Eye (tissue), 1 donor: ENCODE results near the gene IL9R.
"Not testable (repeated sequence)": the region's sequence is repeated elsewhere in the genome, so short reads cannot be mapped to it uniquely, and the experiment has no call there.

Experiments
- DNase-seq: peaks from one replicate; pipeline ENCODE4 v3.0.0-alpha.2; 2015

Gene IL9R

GRCh38 chrX:155998761-155999510 is 1.4 kb downstream of the IL9R start:
- no peak for DNase-seq

GRCh38 chrX:155999751-156000150 is 2.3 kb downstream of the IL9R start:
- not testable (repeated sequence) for DNase-seq

GRCh38 chrX:156000361-156000926 is 2.9 kb downstream of the IL9R start:
- no peak for DNase-seq

GRCh38 chrX:156001001-156001666 is 3.6 kb downstream of the IL9R start:
- no peak for DNase-seq

- DNase-seq = no peak
Observed at GRCh38 chrX:156001667-156002021, 4.1 kb downstream of the IL9R start.

GRCh38 chrX:156002507-156002906 is 5.0 kb downstream of the IL9R start:
- DNase-seq = no peak

- DNase-seq = no peak
Observed at GRCh38 chrX:156003486-156004185, 6.1 kb downstream of the IL9R start.

GRCh38 chrX:156004256-156004655 is 6.8 kb downstream of the IL9R start:
- DNase-seq = no peak

- no peak for DNase-seq
Observed at GRCh38 chrX:156004740-156005139, 7.2 kb downstream of the IL9R start.

- DNase-seq = no peak
Observed at GRCh38 chrX:156005144-156005543, 7.6 kb downstream of the IL9R start.

- not testable (repeated sequence) for DNase-seq
Observed at GRCh38 chrX:156006468-156006867, 9.0 kb downstream of the IL9R start.

- DNase-seq = not testable (repeated sequence)
Observed at GRCh38 chrX:156008379-156008778, 10.9 kb downstream of the IL9R start.

GRCh38 chrX:156008915-156009314 is 11.4 kb downstream of the IL9R start:
- no peak for DNase-seq

GRCh38 chrX:156009691-156010090 is 12.2 kb downstream of the IL9R start:
- not testable (repeated sequence) for DNase-seq

- not testable (repeated sequence) for DNase-seq
Observed at GRCh38 chrX:156013286-156013953, 15.9 kb downstream of the IL9R start.

GRCh38 chrX:156019846-156020245 is 22.4 kb downstream of the IL9R start:
- not testable (repeated sequence) for DNase-seq

GRCh38 chrX:156023002-156023401 is 25.5 kb downstream of the IL9R start:
- not testable (repeated sequence) for DNase-seq

- not testable (repeated sequence) for DNase-seq
Observed at GRCh38 chrX:156024949-156025492, 27.5 kb downstream of the IL9R start.

GRCh38 chrX:156028653-156029237 is 31.2 kb downstream of the IL9R start:
- not testable (repeated sequence) for DNase-seq

- not testable (repeated sequence) for DNase-seq
Observed at GRCh38 chrX:156029296-156029695, 31.8 kb downstream of the IL9R start.

GRCh38 chrX:156029707-156030442 is 32.4 kb downstream of the IL9R start:
- DNase-seq = peak; percentile 1
